ENCODE results near the gene CDC25A.

GRCh38 chr3:48157202-48157840 is 30.9 kb downstream of the CDC25A start:
- no peak for TF ChIP-seq CTCF (IDR thresholded peaks at IDR 0.05)
- no peak for TF ChIP-seq POLR2A (IDR thresholded peaks at IDR 0.05)

All from esophagus squamous epithelium (tissue), 4 donors.